ENCODE measurements around the gene BMF.
"Not testable (repeated sequence)": the region's sequence is repeated elsewhere in the genome, so short reads cannot be mapped to it uniquely, and the experiment has no call there.

BMF gene

GRCh38 chr15:40128766-40129660, 20.3 kb upstream of the BMF start:
- Histone ChIP-seq H3K27me3 (ENCODE audit: control insufficient read depth in 5 of 5, insufficient read depth in 4 of 5, low read length in 5 of 5) (peaks cover 0 to 10% (median 6%) of the 10 kb centered on the region in 5 donors), H3K9me3 (ENCODE audit: control insufficient read depth in 5 of 5, low read length in 5 of 5) (no peaks in the 10 kb centered on the region), H3K27ac (ENCODE audit: low read depth, low read length) (no peak overlapping the region), H3K9ac (ENCODE audit: low read length in 5 of 5) (no peak overlapping the region), H3K4me3 (ENCODE audit: low read depth in 1 of 5, low read length in 5 of 5) (no peak overlapping the region), H3K36me3 (ENCODE audit: control insufficient read depth in 5 of 5, insufficient read depth in 5 of 5, low read length in 5 of 5) (no peaks in the 10 kb centered on the region), H3K4me1 (ENCODE audit: control insufficient read depth in 5 of 5, insufficient read depth in 5 of 5, low read length in 5 of 5) (no peaks in the 10 kb centered on the region)

GRCh38 chr15:40125950-40126349, 17.3 kb upstream of the BMF start:
- no peak overlapping the region for H3K4me3 ChIP-seq (ENCODE audit: low read depth in 1 of 5, low read length in 5 of 5)
- no peaks in the 10 kb centered on the region for H3K9me3 ChIP-seq (ENCODE audit: control insufficient read depth in 5 of 5, low read length in 5 of 5)
- no peak overlapping the region for H3K9ac ChIP-seq (ENCODE audit: low read length in 5 of 5)
- H3K36me3 ChIP-seq (ENCODE audit: control insufficient read depth in 5 of 5, insufficient read depth in 5 of 5, low read length in 5 of 5), result no peaks in the 10 kb centered on the region
- peaks cover 0 to 2% (median 0%) of the 10 kb centered on the region in 5 donors for H3K4me1 ChIP-seq (ENCODE audit: control insufficient read depth in 5 of 5, insufficient read depth in 5 of 5, low read length in 5 of 5)
- peaks cover 0 to 8% (median 6%) of the 10 kb centered on the region in 5 donors for H3K27me3 ChIP-seq (ENCODE audit: control insufficient read depth in 5 of 5, insufficient read depth in 4 of 5, low read length in 5 of 5)
- no peak overlapping the region for H3K27ac ChIP-seq (ENCODE audit: low read depth, low read length)

DNA sequence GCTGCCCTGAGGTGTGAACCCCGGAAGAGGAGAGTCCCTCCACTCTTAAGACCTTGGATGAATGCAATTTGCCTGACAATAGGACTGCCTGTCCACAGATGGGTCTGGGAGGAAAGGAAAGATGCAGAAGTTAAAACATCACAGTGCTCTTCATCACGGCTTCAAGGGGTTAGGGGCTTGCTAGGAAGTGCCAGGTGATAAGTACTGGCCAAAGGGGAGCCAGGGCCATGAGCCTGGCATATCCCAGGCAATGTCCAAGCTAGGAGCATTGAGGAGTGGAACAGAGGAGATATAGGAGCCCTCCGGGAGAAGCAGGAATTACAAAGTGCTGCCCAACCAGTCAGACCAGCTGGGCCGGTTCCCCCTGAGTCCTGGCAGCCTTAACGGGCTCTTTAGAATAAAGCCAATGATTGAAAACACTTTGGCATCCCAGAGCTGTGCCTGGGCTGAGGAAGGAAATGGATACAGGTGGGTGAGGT, 16.2 kb upstream of the BMF start:
- H3K4me1 ChIP-seq (ENCODE audit: control insufficient read depth in 5 of 5, insufficient read depth in 5 of 5, low read length in 5 of 5); H3K9me3 ChIP-seq (ENCODE audit: control insufficient read depth in 5 of 5, low read length in 5 of 5); H3K27ac ChIP-seq (ENCODE audit: low read depth, low read length); H3K4me3 ChIP-seq (ENCODE audit: low read depth in 1 of 5, low read length in 5 of 5); H3K36me3 ChIP-seq (ENCODE audit: control insufficient read depth in 5 of 5, insufficient read depth in 5 of 5, low read length in 5 of 5); H3K9ac ChIP-seq (ENCODE audit: low read length in 5 of 5); H3K27me3 ChIP-seq (ENCODE audit: control insufficient read depth in 5 of 5, insufficient read depth in 4 of 5, low read length in 5 of 5): not testable (repeated sequence)

- H3K4me1 ChIP-seq (ENCODE audit: control insufficient read depth in 5 of 5, insufficient read depth in 5 of 5, low read length in 5 of 5); H3K36me3 ChIP-seq (ENCODE audit: control insufficient read depth in 5 of 5, insufficient read depth in 5 of 5, low read length in 5 of 5); H3K27ac ChIP-seq (ENCODE audit: low read depth, low read length); H3K9me3 ChIP-seq (ENCODE audit: control insufficient read depth in 5 of 5, low read length in 5 of 5); H3K4me3 ChIP-seq (ENCODE audit: low read depth in 1 of 5, low read length in 5 of 5); H3K9ac ChIP-seq (ENCODE audit: low read length in 5 of 5); H3K27me3 ChIP-seq (ENCODE audit: control insufficient read depth in 5 of 5, insufficient read depth in 4 of 5, low read length in 5 of 5): not testable (repeated sequence)
Observed at GRCh38 chr15:40124333-40124732, 15.7 kb upstream of the BMF start.

DNA sequence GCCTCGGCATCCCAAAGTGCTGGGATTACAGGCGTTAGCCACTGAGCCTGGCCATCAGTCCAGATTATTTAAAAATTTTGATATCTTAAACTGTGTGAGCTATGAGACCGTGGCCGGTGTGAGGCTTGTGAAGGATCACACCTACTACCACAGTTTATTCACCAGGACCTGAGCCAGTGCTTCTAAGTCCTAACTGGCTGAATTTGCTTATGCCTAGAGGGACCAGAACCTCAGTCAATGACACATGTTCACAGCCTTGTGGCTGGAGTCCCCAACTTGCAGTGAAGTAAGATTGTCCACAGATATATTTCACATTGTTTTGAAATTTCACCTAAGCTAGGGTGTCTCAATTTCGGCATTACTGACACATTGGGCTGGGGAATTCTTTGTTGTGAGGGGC, 15.2 kb upstream of the BMF start:
- H3K4me1 ChIP-seq (ENCODE audit: control insufficient read depth in 5 of 5, insufficient read depth in 5 of 5, low read length in 5 of 5); H3K36me3 ChIP-seq (ENCODE audit: control insufficient read depth in 5 of 5, insufficient read depth in 5 of 5, low read length in 5 of 5); H3K9me3 ChIP-seq (ENCODE audit: control insufficient read depth in 5 of 5, low read length in 5 of 5); H3K27me3 ChIP-seq (ENCODE audit: control insufficient read depth in 5 of 5, insufficient read depth in 4 of 5, low read length in 5 of 5); H3K9ac ChIP-seq (ENCODE audit: low read length in 5 of 5); H3K4me3 ChIP-seq (ENCODE audit: low read depth in 1 of 5, low read length in 5 of 5); H3K27ac ChIP-seq (ENCODE audit: low read depth, low read length): not testable (repeated sequence)

DNA sequence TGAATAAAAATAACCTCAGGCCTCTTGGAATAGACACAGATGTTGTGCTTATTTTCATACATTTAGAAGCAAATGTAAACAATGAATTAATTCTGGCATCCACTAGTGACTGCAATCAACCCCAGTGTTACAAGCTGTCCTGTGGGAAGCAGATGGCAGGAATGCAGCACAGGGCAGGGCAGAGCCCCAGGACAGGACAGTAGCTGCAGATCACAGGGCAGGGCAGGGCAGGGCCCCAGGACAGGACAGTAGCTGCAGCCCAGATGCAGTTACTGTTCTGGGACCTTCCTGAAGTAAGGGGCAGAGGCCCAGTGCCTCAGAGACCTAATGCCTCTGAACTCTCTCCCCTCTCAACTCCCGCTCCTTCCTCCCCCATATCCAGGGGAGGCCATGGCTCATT, 14.3 kb upstream of the BMF start:
- not testable (repeated sequence) for H3K9me3 ChIP-seq (ENCODE audit: control insufficient read depth in 5 of 5, low read length in 5 of 5); H3K9ac ChIP-seq (ENCODE audit: low read length in 5 of 5); H3K27me3 ChIP-seq (ENCODE audit: control insufficient read depth in 5 of 5, insufficient read depth in 4 of 5, low read length in 5 of 5); H3K4me1 ChIP-seq (ENCODE audit: control insufficient read depth in 5 of 5, insufficient read depth in 5 of 5, low read length in 5 of 5); H3K36me3 ChIP-seq (ENCODE audit: control insufficient read depth in 5 of 5, insufficient read depth in 5 of 5, low read length in 5 of 5); H3K27ac ChIP-seq (ENCODE audit: low read depth, low read length); H3K4me3 ChIP-seq (ENCODE audit: low read depth in 1 of 5, low read length in 5 of 5)

GRCh38 chr15:40121911-40122638, 13.4 kb upstream of the BMF start:
- no peak overlapping the region for H3K4me3 ChIP-seq (ENCODE audit: low read depth in 1 of 5, low read length in 5 of 5)
- no peaks in the 10 kb centered on the region for H3K27me3 ChIP-seq (ENCODE audit: control insufficient read depth in 5 of 5, insufficient read depth in 4 of 5, low read length in 5 of 5)
- H3K36me3 ChIP-seq (ENCODE audit: control insufficient read depth in 5 of 5, insufficient read depth in 5 of 5, low read length in 5 of 5), result no peaks in the 10 kb centered on the region
- no peak overlapping the region for H3K9ac ChIP-seq (ENCODE audit: low read length in 5 of 5)
- H3K27ac ChIP-seq (ENCODE audit: low read depth, low read length), result no peak overlapping the region
- H3K4me1 ChIP-seq (ENCODE audit: control insufficient read depth in 5 of 5, insufficient read depth in 5 of 5, low read length in 5 of 5), result peaks cover 0 to 2% (median 0%) of the 10 kb centered on the region in 5 donors
- no peaks in the 10 kb centered on the region for H3K9me3 ChIP-seq (ENCODE audit: control insufficient read depth in 5 of 5, low read length in 5 of 5)

DNA sequence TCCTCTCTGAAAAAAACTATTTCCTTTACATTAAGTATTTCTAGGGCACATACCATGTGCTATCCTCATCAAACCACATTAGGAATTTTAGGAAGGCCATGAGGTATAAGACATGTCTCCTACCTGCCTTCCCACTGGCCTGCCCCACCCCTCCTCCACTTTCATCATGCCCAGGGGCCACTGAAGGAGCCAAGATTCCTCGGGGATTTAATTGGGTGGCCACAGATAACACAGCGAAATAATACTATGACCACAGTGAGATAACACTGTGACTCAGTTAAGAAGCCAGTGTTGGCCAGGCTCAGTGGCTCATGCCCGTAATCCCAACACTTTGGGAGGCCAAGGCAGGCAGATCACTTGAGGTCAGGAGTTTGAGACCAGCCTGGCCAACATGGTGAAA, 9.8 kb upstream of the BMF start:
- Histone ChIP-seq H3K27ac (ENCODE audit: low read depth, low read length) (no peak overlapping the region), H3K9ac (ENCODE audit: low read length in 5 of 5) (no peak overlapping the region), H3K27me3 (ENCODE audit: control insufficient read depth in 5 of 5, insufficient read depth in 4 of 5, low read length in 5 of 5) (no peaks in the 10 kb centered on the region), H3K36me3 (ENCODE audit: control insufficient read depth in 5 of 5, insufficient read depth in 5 of 5, low read length in 5 of 5) (no peaks in the 10 kb centered on the region), H3K9me3 (ENCODE audit: control insufficient read depth in 5 of 5, low read length in 5 of 5) (no peaks in the 10 kb centered on the region), H3K4me3 (ENCODE audit: low read depth in 1 of 5, low read length in 5 of 5) (no peak overlapping the region), H3K4me1 (ENCODE audit: control insufficient read depth in 5 of 5, insufficient read depth in 5 of 5, low read length in 5 of 5) (peaks cover 0 to 4% (median 2%) of the 10 kb centered on the region in 5 donors)

- no peaks in the 10 kb centered on the region for H3K9me3 ChIP-seq (ENCODE audit: control insufficient read depth in 5 of 5, low read length in 5 of 5)
- H3K36me3 ChIP-seq (ENCODE audit: control insufficient read depth in 5 of 5, insufficient read depth in 5 of 5, low read length in 5 of 5), result no peaks in the 10 kb centered on the region
- no peak overlapping the region for H3K27ac ChIP-seq (ENCODE audit: low read depth, low read length)
- no peak overlapping the region for H3K4me3 ChIP-seq (ENCODE audit: low read depth in 1 of 5, low read length in 5 of 5)
- peaks cover 0 to 6% (median 4%) of the 10 kb centered on the region in 5 donors for H3K27me3 ChIP-seq (ENCODE audit: control insufficient read depth in 5 of 5, insufficient read depth in 4 of 5, low read length in 5 of 5)
- H3K9ac ChIP-seq (ENCODE audit: low read length in 5 of 5), result no peak overlapping the region
- H3K4me1 ChIP-seq (ENCODE audit: control insufficient read depth in 5 of 5, insufficient read depth in 5 of 5, low read length in 5 of 5), result peaks cover 0 to 4% (median 0%) of the 10 kb centered on the region in 5 donors
Observed at GRCh38 chr15:40115670-40116093, 7.0 kb upstream of the BMF start.

DNA sequence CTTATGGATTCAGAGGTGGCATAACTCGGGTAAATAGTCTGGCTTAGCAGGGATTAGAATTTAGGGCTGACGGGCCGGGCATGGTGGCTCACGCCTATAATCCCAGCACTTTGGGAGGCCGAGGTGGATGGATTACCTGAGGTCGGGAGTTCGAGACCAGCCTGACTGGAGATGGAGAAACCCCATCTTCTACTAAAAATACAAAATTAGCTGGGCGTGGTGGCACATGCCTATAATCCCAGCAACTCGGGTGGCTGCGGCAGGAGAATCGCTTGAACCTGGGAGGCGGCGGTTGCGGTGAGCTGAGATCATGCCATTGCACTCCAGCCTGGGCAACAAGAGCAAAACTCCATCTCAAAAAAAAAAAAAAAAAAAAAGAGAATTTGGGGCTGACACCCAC, 6.4 kb upstream of the BMF start:
- not testable (repeated sequence) for H3K36me3 ChIP-seq (ENCODE audit: control insufficient read depth in 5 of 5, insufficient read depth in 5 of 5, low read length in 5 of 5); H3K4me1 ChIP-seq (ENCODE audit: control insufficient read depth in 5 of 5, insufficient read depth in 5 of 5, low read length in 5 of 5); H3K4me3 ChIP-seq (ENCODE audit: low read depth in 1 of 5, low read length in 5 of 5); H3K9ac ChIP-seq (ENCODE audit: low read length in 5 of 5); H3K27me3 ChIP-seq (ENCODE audit: control insufficient read depth in 5 of 5, insufficient read depth in 4 of 5, low read length in 5 of 5); H3K9me3 ChIP-seq (ENCODE audit: control insufficient read depth in 5 of 5, low read length in 5 of 5); H3K27ac ChIP-seq (ENCODE audit: low read depth, low read length)
